OCI-LY1 (cell line): ENCODE results near the gene MTARC1.

Source experiments
- H2AFZ ChIP-seq: fragments of 200-600 bp; sonication (generic), shearing (Covaris generic); 2 replicates; pipeline ENCODE4 v1.6.0; 2014; ENCODE audit warnings: antibody characterized with exemption, mild to moderate bottlenecking, low read length
- H3F3A ChIP-seq: fragments of 200-600 bp; sonication (generic), shearing (Covaris generic); 2 replicates; pipeline ENCODE4 v1.6.0; 2014; ENCODE audit warnings: mild to moderate bottlenecking, antibody characterized with exemption, low read length, moderate library complexity; ENCODE audit not compliant: insufficient read depth
- H3K27ac ChIP-seq: fragments of 200-600 bp; sonication (generic); 2 replicates; pipeline ENCODE4 v1.5.1; 2014; ENCODE audit warnings: low read length, mixed run types, mild to moderate bottlenecking, low read depth; ENCODE audit not compliant: poor library complexity, severe bottlenecking
- H3K27me3 ChIP-seq: fragments of 200-600 bp; sonication (generic); 2 replicates; pipeline ENCODE4 v1.6.0; 2014; ENCODE audit warnings: antibody characterized with exemption, mild to moderate bottlenecking, low read length, moderate library complexity; ENCODE audit not compliant: insufficient read depth
- H3K36me3 ChIP-seq: fragments of 200-600 bp; sonication (generic); 2 replicates; pipeline ENCODE4 v1.6.1; 2014; ENCODE audit warnings: mild to moderate bottlenecking, antibody characterized with exemption, low read length, moderate library complexity, mixed read lengths; ENCODE audit not compliant: insufficient read depth
- H3K4me1 ChIP-seq: fragments of 200-600 bp; sonication (generic); 2 replicates; pipeline ENCODE4 v1.5.1; 2014; ENCODE audit warnings: mild to moderate bottlenecking, low read length, moderate library complexity; ENCODE audit not compliant: insufficient read depth, severe bottlenecking
- H3K4me2 ChIP-seq: fragments of 200-600 bp; sonication (generic), shearing (Covaris generic); 2 replicates; pipeline ENCODE4 v1.6.1; 2014; ENCODE audit warnings: low read length
- H3K4me3 ChIP-seq: fragments of 200-600 bp; sonication (generic); 2 replicates; pipeline ENCODE4 v1.5.1; 2014; ENCODE audit warnings: low read length, low read depth, mild to moderate bottlenecking, mixed read lengths; ENCODE audit not compliant: poor library complexity, severe bottlenecking
- H3K79me2 ChIP-seq: fragments of 200-600 bp; shearing (Covaris generic); 2 replicates; pipeline ENCODE4 v1.6.1; 2016; ENCODE audit warnings: mixed run types, low read length, mixed read lengths; ENCODE audit not compliant: insufficient read depth
- H3K9ac ChIP-seq: fragments of 200-600 bp; sonication (generic), shearing (Covaris generic); 2 replicates; pipeline ENCODE4 v1.6.1; 2014; ENCODE audit warnings: mild to moderate bottlenecking, low read length, mixed read lengths
- H3K9me2 ChIP-seq: fragments of 200-600 bp; sonication (generic), shearing (Covaris generic); 2 replicates; pipeline ENCODE4 v1.6.1; 2014; ENCODE audit warnings: low read depth, mild to moderate bottlenecking, low read length, mixed read lengths
- H3K9me3 ChIP-seq: fragments of 200-600 bp; shearing (Covaris generic); 2 replicates; pipeline ENCODE4 v1.6.1; 2014; ENCODE audit warnings: low read length, mixed read lengths
- H4K20me1 ChIP-seq: fragments of 200-600 bp; sonication (generic), shearing (Covaris generic); 2 replicates; pipeline ENCODE4 v1.6.0; 2016; ENCODE audit warnings: mild to moderate bottlenecking, low read length; ENCODE audit not compliant: insufficient read depth
- CTCF ChIP-seq: fragments of 200-600 bp; sonication (generic), shearing (Covaris generic); IDR thresholded peaks from 2 replicates; pipeline ENCODE4 v1.5.1; 2017; ENCODE audit warnings: mild to moderate bottlenecking, antibody characterized with exemption, low read length, moderate library complexity, mixed read lengths
- EZH2 ChIP-seq: fragments of 200-600 bp; sonication (generic), shearing (Covaris generic); IDR thresholded peaks from 2 replicates; pipeline ENCODE4 v1.8.0; 2017; ENCODE audit warnings: borderline replicate concordance, mixed run types, mild to moderate bottlenecking, antibody characterized with exemption, low read length, moderate library complexity, mixed read lengths

The MTARC1 gene

DNA sequence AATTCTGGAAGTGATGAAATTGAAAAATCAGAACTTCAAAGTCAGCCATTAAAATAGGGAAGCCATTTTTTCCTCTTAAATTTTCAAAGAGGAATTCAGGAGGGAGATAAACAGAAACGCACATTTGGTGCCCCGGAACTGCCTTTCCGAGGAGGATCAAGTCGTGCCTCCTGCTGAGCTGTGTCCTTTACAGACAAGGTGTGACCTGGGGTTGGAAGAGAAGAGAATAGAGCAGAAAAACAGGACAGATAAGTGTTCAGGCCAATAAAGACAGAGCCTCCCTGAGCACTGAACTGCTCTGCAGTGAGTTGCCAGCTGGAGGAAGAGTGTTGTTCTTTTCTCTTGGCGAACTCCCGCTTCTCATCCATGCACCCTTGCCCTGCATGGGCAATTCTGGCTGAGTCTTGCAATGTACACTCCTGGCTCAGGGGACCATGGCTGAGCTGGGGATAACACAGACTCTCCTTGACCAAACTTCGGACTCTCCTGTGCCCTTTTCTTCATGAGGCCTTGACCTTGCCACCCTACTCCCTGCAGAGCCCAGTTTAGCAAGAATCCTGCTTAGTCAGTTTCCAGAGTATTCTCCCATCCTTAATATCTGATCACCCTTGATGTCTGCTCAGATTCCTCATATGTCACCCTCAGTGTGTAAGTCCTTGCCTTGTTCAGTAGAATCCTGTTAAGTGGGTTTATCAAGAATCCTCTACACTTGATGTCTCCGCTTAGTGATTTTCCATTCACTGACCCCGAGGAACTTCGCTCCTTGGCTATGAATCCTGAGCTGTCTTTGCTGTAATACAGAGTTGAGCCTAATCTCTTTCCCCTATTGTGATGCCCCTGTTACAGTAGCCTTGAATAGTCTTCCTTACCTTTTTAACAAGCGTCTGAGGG lies 1.3 kb upstream of the MTARC1 start:
- no peak overlapping the region for H3K27ac ChIP-seq
- no peak overlapping the region for H3K4me2 ChIP-seq
- no peak overlapping the region for H3K4me3 ChIP-seq
- H4K20me1 ChIP-seq = no peaks in the 10 kb centered on the region
- no peaks in the 10 kb centered on the region for H3K79me2 ChIP-seq
- H3K9me3 ChIP-seq = no peaks in the 10 kb centered on the region
- H3K4me1 ChIP-seq = no peaks in the 10 kb centered on the region
- H2AFZ ChIP-seq = no peak overlapping the region
- no peaks in the 10 kb centered on the region for H3K36me3 ChIP-seq
- TF ChIP-seq CTCF = no peak
- TF ChIP-seq EZH2 = no peak
- H3K9me2 ChIP-seq = no peaks in the 10 kb centered on the region
- no peak overlapping the region for H3K9ac ChIP-seq
- H3F3A ChIP-seq = no peaks in the 10 kb centered on the region
- no peaks in the 10 kb centered on the region; the same call in 1 of the 2 replicates for H3K27me3 ChIP-seq

- H2AFZ ChIP-seq = no peak overlapping the region
- no peaks in the 10 kb centered on the region for H3K9me2 ChIP-seq
- no peaks in the 10 kb centered on the region; the same call in 1 of the 2 replicates for H3K27me3 ChIP-seq
- H3K27ac ChIP-seq = no peak overlapping the region
- H3K4me1 ChIP-seq = no peaks in the 10 kb centered on the region
- no peaks in the 10 kb centered on the region for H3F3A ChIP-seq
- H3K79me2 ChIP-seq = no peaks in the 10 kb centered on the region
- H3K9ac ChIP-seq = no peak overlapping the region
- H3K4me2 ChIP-seq = no peak overlapping the region
- no peak overlapping the region for H3K4me3 ChIP-seq
- TF ChIP-seq CTCF (no peak), EZH2 (no peak)
- H3K9me3 ChIP-seq = no peaks in the 10 kb centered on the region
- H3K36me3 ChIP-seq = no peaks in the 10 kb centered on the region
- H4K20me1 ChIP-seq = no peaks in the 10 kb centered on the region
These were observed 716 bp upstream of the MTARC1 start for GRCh38 chr1:220786057-220786336.

GRCh38 chr1:220787069-220787619 lies 431 bp downstream of the MTARC1 start:
- H3K9ac ChIP-seq = no peak overlapping the region
- no peak overlapping the region for H3K27ac ChIP-seq
- no peaks in the 10 kb centered on the region for H3K4me1 ChIP-seq
- no peaks in the 10 kb centered on the region; the same call in 1 of the 2 replicates for H3K27me3 ChIP-seq
- no peaks in the 10 kb centered on the region for H3K9me2 ChIP-seq
- TF ChIP-seq EZH2 = no peak
- TF ChIP-seq CTCF = no peak
- H3K4me3 ChIP-seq = no peak overlapping the region
- H3K4me2 ChIP-seq = no peak overlapping the region
- H3K9me3 ChIP-seq = no peaks in the 10 kb centered on the region
- H3K36me3 ChIP-seq = no peaks in the 10 kb centered on the region
- H3F3A ChIP-seq = no peaks in the 10 kb centered on the region
- no peaks in the 10 kb centered on the region for H3K79me2 ChIP-seq
- no peaks in the 10 kb centered on the region for H4K20me1 ChIP-seq
- no peak overlapping the region for H2AFZ ChIP-seq
